Activated CD8-positive, alpha-beta T cell treated with anti-CD3 and anti-CD28 coated beads for 36 hours (primary cell): ENCODE measurements around the gene RABAC1. TPM values are rescaled to one million over a fixed set of nuclear protein-coding genes. Genes with fewer than 3 reads are reported as not detected.

Source experiments
- ATAC-seq: fragments of 200-7000 bp; cut with Tn5 transposase; one replicate; pipeline ENCODE4 v1.10.0; 2021; ENCODE audit warnings: mild to moderate bottlenecking, moderate library complexity
- CTCF ChIA-PET: fragments of 350-600 bp; sonication (Branson Sonifier 250); formaldehyde crosslinking; loops from one replicate; lab custom pipeline; 2021; ENCODE audit warnings: antibody characterized with exemption; lab: Charles Lee
- POLR2A ChIA-PET: fragments of 350-600 bp; sonication (Branson Sonifier 250); formaldehyde crosslinking; loops from one replicate; lab custom pipeline; 2021; ENCODE audit warnings: antibody characterized with exemption; lab: Charles Lee
- DNase-seq: peaks from one replicate; pipeline ENCODE4 v3.0.0-alpha.2; 2020
- H3K27ac Mint-ChIP-seq: one replicate; pipeline ENCODE4 v1.8.0; 2021; ENCODE audit warnings: mild to moderate bottlenecking, mixed read lengths
- H3K27me3 Mint-ChIP-seq: one replicate; pipeline ENCODE4 v1.8.0; 2021; ENCODE audit warnings: mixed read lengths
- H3K36me3 Mint-ChIP-seq: one replicate; pipeline ENCODE4 v1.8.0; 2021; ENCODE audit warnings: low read depth, mixed read lengths
- H3K4me1 Mint-ChIP-seq: one replicate; pipeline ENCODE4 v1.8.0; 2021; ENCODE audit warnings: low read depth, mixed read lengths
- H3K4me3 Mint-ChIP-seq: one replicate; pipeline ENCODE4 v1.8.0; 2021; ENCODE audit warnings: mild to moderate bottlenecking, moderate library complexity, mixed read lengths
- H3K9me3 Mint-ChIP-seq: one replicate; pipeline ENCODE4 v1.8.0; 2021; ENCODE audit warnings: mixed read lengths
- intact Hi-C: fragments of 100-400 bp; cut with micrococcal nuclease; formaldehyde crosslinking; loops from one replicate; pipeline ENCODE4 v1.10.0; 2022
- total RNA-seq, 2 experiments: library from RNA; stranded (reverse); gene quantifications; one replicate each; pipeline ENCODE4 v1.2.3, GENCODE V29; 2021
- TF ChIP-seq, protein P1 (sequence below): fragments of 200-600 bp; IDR thresholded peaks from one replicate; pipeline ENCODE4 v1.8.0; 2022; ENCODE audit warnings: antibody characterized with exemption, mild to moderate bottlenecking

RABAC1 gene
- total RNA-seq, 2 experiments from 2014 or later = 49.6 to 52.4 TPM

DNA sequence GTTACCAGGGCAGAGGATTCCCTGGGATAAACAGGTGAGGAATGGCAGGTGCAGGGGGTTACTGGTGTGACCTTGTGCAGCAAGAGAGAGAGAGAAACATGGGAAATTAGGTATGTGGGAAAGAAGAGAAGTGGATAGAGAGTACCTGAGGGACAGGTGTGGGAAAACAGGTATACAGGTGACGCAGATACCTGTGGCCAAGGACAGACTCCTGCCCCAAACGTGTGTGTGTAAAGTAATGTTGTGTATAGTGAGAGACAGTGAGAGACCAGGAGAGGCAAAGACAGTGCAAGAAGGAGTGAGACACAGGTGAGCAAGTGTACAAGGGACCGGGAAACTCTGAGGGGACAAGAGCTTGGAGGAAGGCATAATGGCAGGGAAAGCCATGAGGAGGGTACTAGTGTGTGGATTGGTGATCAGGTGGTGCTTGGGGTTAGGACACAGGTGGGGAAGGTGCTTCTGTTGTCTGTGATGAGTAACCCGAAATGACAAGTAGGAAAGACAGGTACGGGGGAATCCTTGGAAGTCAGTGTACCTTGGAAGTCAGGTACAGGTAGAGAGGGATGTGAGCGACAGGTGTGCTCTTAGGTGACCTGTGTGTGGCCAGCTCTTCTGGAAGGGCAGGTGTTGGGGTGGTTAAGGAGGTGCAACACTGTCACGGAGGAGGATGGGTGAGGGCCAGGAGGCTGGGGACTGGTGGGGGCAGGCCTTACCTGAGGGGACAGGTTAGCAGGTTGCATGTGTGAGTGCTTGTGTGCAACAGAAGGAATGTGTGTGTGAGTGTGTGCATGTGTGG lies 33.7 kb downstream of the RABAC1 start:
- no peak overlapping the region for H3K4me3 Mint-ChIP-seq
- no peaks in the 10 kb centered on the region for H3K36me3 Mint-ChIP-seq
- ChIA-PET CTCF (interaction anchor here (1.2 kb wide), 1 partner anchor 53 kb away, joined by 3 read pairs; no protein-coding TSS in a partner anchor), POLR2A (interaction anchor here (1.0 to 1.6 kb wide), 3 partner anchors 13 to 49 kb away, joined by 3 to 5 read pairs (median 3); partner anchors contain the start of gene CD79A)
- H3K27me3 Mint-ChIP-seq = peaks cover 13% of the 10 kb centered on the region
- H3K27ac Mint-ChIP-seq = no peak overlapping the region
- no peak for DNase-seq
- H3K4me1 Mint-ChIP-seq = peaks cover 33% of the 10 kb centered on the region
- intact Hi-C loops = no loop called here
- TF ChIP-seq, protein P1, sequence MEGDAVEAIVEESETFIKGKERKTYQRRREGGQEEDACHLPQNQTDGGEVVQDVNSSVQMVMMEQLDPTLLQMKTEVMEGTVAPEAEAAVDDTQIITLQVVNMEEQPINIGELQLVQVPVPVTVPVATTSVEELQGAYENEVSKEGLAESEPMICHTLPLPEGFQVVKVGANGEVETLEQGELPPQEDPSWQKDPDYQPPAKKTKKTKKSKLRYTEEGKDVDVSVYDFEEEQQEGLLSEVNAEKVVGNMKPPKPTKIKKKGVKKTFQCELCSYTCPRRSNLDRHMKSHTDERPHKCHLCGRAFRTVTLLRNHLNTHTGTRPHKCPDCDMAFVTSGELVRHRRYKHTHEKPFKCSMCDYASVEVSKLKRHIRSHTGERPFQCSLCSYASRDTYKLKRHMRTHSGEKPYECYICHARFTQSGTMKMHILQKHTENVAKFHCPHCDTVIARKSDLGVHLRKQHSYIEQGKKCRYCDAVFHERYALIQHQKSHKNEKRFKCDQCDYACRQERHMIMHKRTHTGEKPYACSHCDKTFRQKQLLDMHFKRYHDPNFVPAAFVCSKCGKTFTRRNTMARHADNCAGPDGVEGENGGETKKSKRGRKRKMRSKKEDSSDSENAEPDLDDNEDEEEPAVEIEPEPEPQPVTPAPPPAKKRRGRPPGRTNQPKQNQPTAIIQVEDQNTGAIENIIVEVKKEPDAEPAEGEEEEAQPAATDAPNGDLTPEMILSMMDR = no peak
- ATAC-seq = no peak
- no peaks in the 10 kb centered on the region for H3K9me3 Mint-ChIP-seq

DNA sequence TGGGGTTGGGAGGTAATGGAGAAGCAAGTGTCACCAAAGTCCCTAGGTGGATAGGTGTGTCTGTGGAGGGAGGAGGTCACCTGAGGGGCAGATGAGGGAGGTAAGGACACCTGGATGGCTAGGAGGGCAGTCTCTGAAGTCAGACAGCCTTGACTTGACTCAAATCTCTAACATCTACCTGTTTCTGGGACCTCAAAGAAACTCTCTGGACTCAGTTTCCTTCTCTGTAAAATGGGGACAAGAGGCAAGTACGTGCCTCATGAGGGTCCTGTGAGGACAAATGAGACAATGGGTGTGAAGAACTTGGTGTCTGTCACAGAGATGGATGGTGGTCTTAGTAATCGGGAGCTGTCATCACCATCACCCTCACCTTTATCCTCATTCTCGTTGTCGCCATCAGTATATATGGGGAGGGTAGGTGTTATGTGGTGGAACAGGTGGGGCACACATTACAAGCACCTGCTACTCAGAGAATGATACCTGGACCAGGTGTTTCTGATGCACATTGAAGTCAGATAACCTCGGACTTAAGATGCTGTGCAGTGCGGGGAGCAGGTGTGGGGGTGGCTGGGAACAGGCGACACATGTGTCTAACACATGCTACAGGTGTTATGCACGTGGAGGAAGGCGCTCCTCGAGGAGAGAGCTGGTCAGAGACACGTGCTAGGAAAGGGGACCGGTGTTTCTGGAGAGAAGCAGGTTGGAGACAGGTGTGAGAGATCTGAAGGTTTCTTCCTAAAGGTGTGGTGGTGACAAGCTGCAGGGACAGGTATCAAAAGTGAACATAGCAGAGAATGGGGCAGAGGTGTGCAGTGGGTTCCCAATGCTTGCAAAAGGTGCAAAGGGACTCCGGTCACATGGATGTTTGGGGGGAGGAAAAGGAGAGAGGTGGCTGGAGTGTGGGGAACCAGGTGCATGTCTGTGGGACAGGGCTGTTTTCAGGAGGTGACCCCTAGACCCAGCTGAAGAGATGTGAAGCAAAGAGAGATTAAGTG lies 34.7 kb downstream of the RABAC1 start:
- Mint-ChIP-seq H3K4me1 (peaks cover 28% of the 10 kb centered on the region), H3K27ac (no peak overlapping the region), H3K4me3 (no peak overlapping the region), H3K36me3 (no peaks in the 10 kb centered on the region), H3K9me3 (no peaks in the 10 kb centered on the region), H3K27me3 (peaks cover 10% of the 10 kb centered on the region)
- DNase-seq = no peak
- no peak for ATAC-seq
- intact Hi-C loops = no loop called here
- POLR2A ChIA-PET = interaction anchor here (0.6 to 1.6 kb wide), 6 partner anchors 12 to 65 kb away, joined by 3 to 5 read pairs (median 3); partner anchors contain the start of genes CD79A and RPS19
- CTCF ChIA-PET = interaction anchor here (1.2 kb wide), 1 partner anchor 52 kb away, joined by 3 read pairs; no protein-coding TSS in a partner anchor
- TF ChIP-seq, protein P1 = no peak

DNA sequence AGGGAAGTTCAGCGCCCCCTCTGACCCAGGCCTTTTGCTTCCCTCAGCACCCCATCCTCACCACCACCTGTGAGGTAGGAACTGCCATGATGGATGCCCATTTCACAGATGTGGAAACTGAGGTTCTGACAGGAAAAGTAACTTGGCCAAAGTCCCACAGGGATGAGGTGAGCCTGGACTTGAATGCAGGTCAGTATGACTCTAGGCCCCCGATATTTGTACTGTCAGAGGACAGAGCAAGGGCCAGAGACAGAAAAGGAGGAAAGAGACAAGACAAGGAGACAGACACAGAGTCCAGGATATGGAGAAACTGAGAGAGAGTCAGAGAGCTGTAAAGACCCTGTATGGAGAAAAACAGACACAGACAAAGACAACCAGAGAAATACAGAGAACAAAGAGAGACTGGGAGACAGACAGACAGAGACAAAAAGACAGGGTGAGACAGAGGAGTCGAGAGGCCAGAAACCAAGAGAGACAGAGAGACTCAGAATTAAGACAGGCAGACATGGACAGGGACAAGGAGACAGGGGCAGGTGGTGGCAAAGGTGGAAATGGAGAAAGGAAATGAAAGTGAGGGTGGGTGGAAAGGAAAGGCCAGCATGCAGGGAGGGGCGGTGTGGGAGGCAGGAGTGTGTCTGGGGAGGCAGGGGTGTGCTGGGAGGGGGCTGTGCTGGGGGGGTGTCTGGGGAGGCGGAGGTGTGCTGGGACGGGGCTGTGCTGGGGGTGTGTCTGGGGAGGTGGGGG lies 35.9 kb downstream of the RABAC1 start:
- Mint-ChIP-seq H3K27ac (no peak overlapping the region), H3K4me1 (peaks cover 21% of the 10 kb centered on the region), H3K36me3 (no peaks in the 10 kb centered on the region), H3K4me3 (no peak overlapping the region), H3K27me3 (peaks cover 7% of the 10 kb centered on the region), H3K9me3 (no peaks in the 10 kb centered on the region)
- intact Hi-C loops = no loop called here
- ChIA-PET CTCF (no interaction called here), POLR2A (interaction anchor here (1.0 to 2.0 kb wide), 4 partner anchors 12 to 63 kb away, joined by 3 to 12 read pairs (median 4); partner anchors contain the start of gene RPS19)
- no peak for DNase-seq
- TF ChIP-seq, protein P1 = no peak
- ATAC-seq = no peak

DNA sequence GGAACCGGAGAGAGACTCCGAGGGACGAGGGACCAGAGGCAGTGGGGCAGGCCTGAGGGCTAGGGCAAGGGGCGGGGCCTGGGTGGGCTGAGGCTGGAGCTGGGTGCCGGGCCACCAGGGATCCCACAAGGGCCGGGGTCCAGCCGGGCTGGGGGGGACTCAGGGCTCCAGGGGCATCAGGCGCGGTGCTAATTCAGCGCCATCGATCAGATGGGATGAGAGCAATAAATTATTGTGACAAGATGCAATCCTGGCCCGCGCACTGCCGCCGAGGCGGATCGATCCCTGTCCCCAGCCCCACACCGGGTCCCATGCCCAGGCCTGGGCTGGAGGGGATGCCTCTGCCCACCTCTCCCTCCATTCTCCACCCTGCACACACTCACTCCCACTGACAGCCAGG lies 36.5 kb downstream of the RABAC1 start:
- Mint-ChIP-seq H3K9me3 (no peaks in the 10 kb centered on the region), H3K4me3 (no peak overlapping the region), H3K27me3 (peaks cover 7% of the 10 kb centered on the region), H3K36me3 (no peaks in the 10 kb centered on the region), H3K4me1 (peaks cover 21% of the 10 kb centered on the region), H3K27ac (no peak overlapping the region)
- ChIA-PET POLR2A (interaction anchor here (1.2 to 2.0 kb wide), 3 partner anchors 11 to 57 kb away, joined by 3 to 12 read pairs (median 4); partner anchors contain the start of gene CD79A), CTCF (interaction anchor here (1.5 kb wide), 1 partner anchor 50 kb away, joined by 6 read pairs; no protein-coding TSS in a partner anchor)
- intact Hi-C loops = no loop called here
- TF ChIP-seq, protein P1 = no peak
- DNase-seq (no peak), ATAC-seq (no peak)
